Suprapubic skin (tissue), 3 donors: ENCODE measurements around the gene NRXN3.

Source experiments
- POLR2A ChIP-seq, 2 donors: fragments of 450-650 bp; IDR thresholded peaks; one replicate each; pipeline ENCODE4 v1.6.1; 2017; ENCODE audit warnings: antibody characterized with exemption in 2 of 2, mild to moderate bottlenecking in 2 of 2, moderate library complexity in 2 of 2
- TF ChIP-seq, protein P1 (sequence below), 2 donors: fragments of 200-600 bp in 1 of 2; fragments of 450-650 bp in 1 of 2; sonication (generic) in 1 of 2; IDR thresholded peaks; one replicate each; pipeline ENCODE4 v1.5.1; 2016 to 2019; ENCODE audit warnings: antibody characterized with exemption in 2 of 2, mild to moderate bottlenecking in 1 of 2, moderate library complexity in 1 of 2

GRCh38 chr14:78327426-78328221 lies 157.5 kb downstream of the NRXN3 start:
- TF ChIP-seq, protein P1, sequence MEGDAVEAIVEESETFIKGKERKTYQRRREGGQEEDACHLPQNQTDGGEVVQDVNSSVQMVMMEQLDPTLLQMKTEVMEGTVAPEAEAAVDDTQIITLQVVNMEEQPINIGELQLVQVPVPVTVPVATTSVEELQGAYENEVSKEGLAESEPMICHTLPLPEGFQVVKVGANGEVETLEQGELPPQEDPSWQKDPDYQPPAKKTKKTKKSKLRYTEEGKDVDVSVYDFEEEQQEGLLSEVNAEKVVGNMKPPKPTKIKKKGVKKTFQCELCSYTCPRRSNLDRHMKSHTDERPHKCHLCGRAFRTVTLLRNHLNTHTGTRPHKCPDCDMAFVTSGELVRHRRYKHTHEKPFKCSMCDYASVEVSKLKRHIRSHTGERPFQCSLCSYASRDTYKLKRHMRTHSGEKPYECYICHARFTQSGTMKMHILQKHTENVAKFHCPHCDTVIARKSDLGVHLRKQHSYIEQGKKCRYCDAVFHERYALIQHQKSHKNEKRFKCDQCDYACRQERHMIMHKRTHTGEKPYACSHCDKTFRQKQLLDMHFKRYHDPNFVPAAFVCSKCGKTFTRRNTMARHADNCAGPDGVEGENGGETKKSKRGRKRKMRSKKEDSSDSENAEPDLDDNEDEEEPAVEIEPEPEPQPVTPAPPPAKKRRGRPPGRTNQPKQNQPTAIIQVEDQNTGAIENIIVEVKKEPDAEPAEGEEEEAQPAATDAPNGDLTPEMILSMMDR (IDR thresholded peaks at IDR 0.05), result no peak
- no peak for TF ChIP-seq POLR2A (IDR thresholded peaks at IDR 0.05)
